ENCODE measurements around the gene KATNB1. TPM values are rescaled to one million over a fixed set of nuclear protein-coding genes. Genes with fewer than 3 reads are reported as not detected.

The KATNB1 gene
- total RNA-seq, 1 experiment from 2014 or later: 30.6 TPM

DNA sequence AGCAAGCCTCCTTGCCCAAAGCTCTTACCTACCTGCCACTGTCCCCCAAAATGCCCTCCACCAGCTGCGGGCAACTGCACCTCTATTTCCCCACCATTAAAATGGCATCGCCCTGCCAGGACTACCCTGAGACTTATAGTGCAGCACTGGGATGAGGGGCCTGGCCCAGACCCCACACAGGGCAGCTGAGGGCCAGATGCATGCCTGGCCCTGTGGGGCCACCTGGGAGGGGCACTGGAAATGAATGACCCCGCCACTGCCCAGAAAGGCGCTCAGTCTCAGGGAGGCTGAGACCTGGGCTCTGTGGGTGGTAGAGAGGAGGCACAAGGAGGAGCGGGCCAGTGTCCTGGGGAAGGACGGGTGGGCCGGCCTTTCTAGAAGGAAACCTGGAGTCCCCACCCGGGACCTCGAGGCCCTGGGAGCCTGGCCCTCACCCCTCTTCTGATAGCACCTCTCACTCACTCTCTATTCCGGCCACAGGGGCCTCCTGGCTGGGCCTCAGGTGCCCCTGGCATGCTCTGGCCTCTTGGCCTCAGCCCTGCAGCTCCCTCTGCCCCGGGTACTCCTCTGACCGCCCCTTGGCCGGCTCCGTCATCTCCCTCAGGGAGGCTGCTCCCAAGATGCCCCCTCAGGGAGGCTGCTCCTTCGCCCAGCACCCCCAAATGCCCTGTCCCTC, 26.9 kb downstream of the KATNB1 start:
- BruUV-seq (replicated peaks): no TSS peak
- POLR2A ChIA-PET: interaction anchor here (0.5 to 0.6 kb wide), 2 partner anchors 27 to 75 kb away, joined by 3 read pairs; partner anchors contain the start of gene KATNB1
- intact Hi-C loops (cut with micrococcal nuclease): no loop called here
- Mint-ChIP-seq H3K4me1 (ENCODE audit: insufficient read depth, unreplicated experiment) (peaks cover 10% of the 10 kb centered on the region), H3K9me3 (ENCODE audit: unreplicated experiment) (no peaks in the 10 kb centered on the region), H3K4me3 (ENCODE audit: unreplicated experiment) (no peak overlapping the region), H3K27ac (ENCODE audit: low read depth, unreplicated experiment) (no peak overlapping the region), H3K36me3 (ENCODE audit: insufficient read depth, unreplicated experiment) (peaks cover 13% of the 10 kb centered on the region), H3K27me3 (ENCODE audit: insufficient read depth, unreplicated experiment) (no peaks in the 10 kb centered on the region)
- DNase-seq (ENCODE audit: unreplicated experiment): no peak
- TF ChIP-seq, protein P1, sequence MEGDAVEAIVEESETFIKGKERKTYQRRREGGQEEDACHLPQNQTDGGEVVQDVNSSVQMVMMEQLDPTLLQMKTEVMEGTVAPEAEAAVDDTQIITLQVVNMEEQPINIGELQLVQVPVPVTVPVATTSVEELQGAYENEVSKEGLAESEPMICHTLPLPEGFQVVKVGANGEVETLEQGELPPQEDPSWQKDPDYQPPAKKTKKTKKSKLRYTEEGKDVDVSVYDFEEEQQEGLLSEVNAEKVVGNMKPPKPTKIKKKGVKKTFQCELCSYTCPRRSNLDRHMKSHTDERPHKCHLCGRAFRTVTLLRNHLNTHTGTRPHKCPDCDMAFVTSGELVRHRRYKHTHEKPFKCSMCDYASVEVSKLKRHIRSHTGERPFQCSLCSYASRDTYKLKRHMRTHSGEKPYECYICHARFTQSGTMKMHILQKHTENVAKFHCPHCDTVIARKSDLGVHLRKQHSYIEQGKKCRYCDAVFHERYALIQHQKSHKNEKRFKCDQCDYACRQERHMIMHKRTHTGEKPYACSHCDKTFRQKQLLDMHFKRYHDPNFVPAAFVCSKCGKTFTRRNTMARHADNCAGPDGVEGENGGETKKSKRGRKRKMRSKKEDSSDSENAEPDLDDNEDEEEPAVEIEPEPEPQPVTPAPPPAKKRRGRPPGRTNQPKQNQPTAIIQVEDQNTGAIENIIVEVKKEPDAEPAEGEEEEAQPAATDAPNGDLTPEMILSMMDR (IDR thresholded peaks at IDR 0.05; ENCODE audit: unreplicated experiment): no peak
- CTCF ChIA-PET: interaction anchor here (0.6 to 1.0 kb wide), 2 partner anchors 89 to 187 kb away, joined by 3 read pairs; no protein-coding TSS in a partner anchor

DNA sequence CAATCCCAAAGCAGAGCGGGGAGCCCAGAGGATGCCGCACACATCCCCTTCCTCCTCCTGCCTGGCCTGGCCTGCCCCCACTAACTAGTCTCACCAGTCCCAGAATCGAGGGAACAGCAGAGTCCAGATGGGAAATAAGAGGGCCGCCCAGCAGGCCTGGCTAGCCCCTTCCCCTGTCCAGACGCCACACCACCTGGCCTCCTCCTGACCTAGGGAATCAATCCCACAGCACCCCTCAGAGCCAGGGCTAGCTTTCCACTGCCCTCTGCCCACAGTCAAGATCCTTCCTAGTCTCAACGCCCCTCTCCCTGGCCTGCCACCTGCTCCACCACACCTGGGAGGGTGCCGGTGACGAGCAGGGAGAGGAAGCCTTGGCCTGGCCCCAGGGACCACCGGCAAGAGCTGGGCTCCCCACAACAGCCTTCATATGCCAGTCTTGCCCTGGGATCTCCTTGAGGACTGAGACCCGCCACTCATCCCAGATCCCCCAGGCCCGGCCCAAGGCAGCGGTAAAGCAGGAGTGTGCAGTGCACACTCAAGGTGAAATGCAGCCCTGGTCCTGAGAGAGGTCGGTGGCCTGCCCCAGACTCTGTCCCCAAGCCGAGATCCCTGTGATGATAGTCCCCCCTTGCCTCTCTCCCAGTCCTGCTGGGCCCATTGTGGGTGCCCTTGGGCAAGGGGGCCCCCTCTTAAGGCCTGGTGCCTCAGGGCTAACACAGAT, 27.9 kb downstream of the KATNB1 start:
- H3K36me3 Mint-ChIP-seq (ENCODE audit: insufficient read depth, unreplicated experiment): peaks cover 20% of the 10 kb centered on the region
- intact Hi-C loops (cut with micrococcal nuclease): no loop called here
- CTCF ChIA-PET: interaction anchor here (0.6 kb wide), 1 partner anchor 499 kb away, joined by 4 read pairs; no protein-coding TSS in a partner anchor
- DNase-seq (ENCODE audit: unreplicated experiment): no peak
- POLR2A ChIA-PET: interaction anchor here (0.5 kb wide), 1 partner anchor 74 kb away, joined by 3 read pairs; no protein-coding TSS in a partner anchor
- no peaks in the 10 kb centered on the region for H3K9me3 Mint-ChIP-seq (ENCODE audit: unreplicated experiment)
- BruUV-seq (replicated peaks): no TSS peak
- TF ChIP-seq, protein P1 (IDR thresholded peaks at IDR 0.05; ENCODE audit: unreplicated experiment): no peak
- H3K4me1 Mint-ChIP-seq (ENCODE audit: insufficient read depth, unreplicated experiment): peaks cover 10% of the 10 kb centered on the region
- H3K4me3 Mint-ChIP-seq (ENCODE audit: unreplicated experiment): no peak overlapping the region
- no peak overlapping the region for H3K27ac Mint-ChIP-seq (ENCODE audit: low read depth, unreplicated experiment)
- H3K27me3 Mint-ChIP-seq (ENCODE audit: insufficient read depth, unreplicated experiment): no peaks in the 10 kb centered on the region

DNA sequence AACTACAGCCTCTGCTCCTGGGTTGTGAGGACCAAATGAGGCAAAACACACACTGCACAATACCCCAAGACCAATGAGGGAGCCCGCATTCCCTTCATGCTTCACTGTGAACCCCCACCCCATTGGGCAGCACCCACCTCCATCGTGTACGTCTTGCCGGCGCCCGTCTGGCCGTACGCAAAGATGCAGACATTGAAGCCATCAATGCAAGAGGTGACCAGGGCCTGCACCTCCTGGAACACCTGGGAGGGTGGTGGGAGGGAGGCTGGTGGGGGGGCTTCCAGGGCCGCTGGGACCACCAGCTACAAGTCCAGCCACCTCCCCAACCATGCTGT, 28.4 kb downstream of the KATNB1 start:
- DNase-seq (ENCODE audit: unreplicated experiment): no peak
- Mint-ChIP-seq H3K4me3 (ENCODE audit: unreplicated experiment) (no peak overlapping the region), H3K9me3 (ENCODE audit: unreplicated experiment) (no peaks in the 10 kb centered on the region), H3K36me3 (ENCODE audit: insufficient read depth, unreplicated experiment) (peaks cover 25% of the 10 kb centered on the region), H3K4me1 (ENCODE audit: insufficient read depth, unreplicated experiment) (peaks cover 10% of the 10 kb centered on the region), H3K27ac (ENCODE audit: low read depth, unreplicated experiment) (no peak overlapping the region), H3K27me3 (ENCODE audit: insufficient read depth, unreplicated experiment) (no peaks in the 10 kb centered on the region)
- TF ChIP-seq, protein P1 (IDR thresholded peaks at IDR 0.05; ENCODE audit: unreplicated experiment): no peak
- no TSS peak for BruUV-seq (replicated peaks)
- POLR2A ChIA-PET: no interaction called here
- CTCF ChIA-PET: interaction anchor here (0.6 kb wide), 1 partner anchor 500 kb away, joined by 4 read pairs; no protein-coding TSS in a partner anchor
- intact Hi-C loops (cut with micrococcal nuclease): no loop called here

DNA sequence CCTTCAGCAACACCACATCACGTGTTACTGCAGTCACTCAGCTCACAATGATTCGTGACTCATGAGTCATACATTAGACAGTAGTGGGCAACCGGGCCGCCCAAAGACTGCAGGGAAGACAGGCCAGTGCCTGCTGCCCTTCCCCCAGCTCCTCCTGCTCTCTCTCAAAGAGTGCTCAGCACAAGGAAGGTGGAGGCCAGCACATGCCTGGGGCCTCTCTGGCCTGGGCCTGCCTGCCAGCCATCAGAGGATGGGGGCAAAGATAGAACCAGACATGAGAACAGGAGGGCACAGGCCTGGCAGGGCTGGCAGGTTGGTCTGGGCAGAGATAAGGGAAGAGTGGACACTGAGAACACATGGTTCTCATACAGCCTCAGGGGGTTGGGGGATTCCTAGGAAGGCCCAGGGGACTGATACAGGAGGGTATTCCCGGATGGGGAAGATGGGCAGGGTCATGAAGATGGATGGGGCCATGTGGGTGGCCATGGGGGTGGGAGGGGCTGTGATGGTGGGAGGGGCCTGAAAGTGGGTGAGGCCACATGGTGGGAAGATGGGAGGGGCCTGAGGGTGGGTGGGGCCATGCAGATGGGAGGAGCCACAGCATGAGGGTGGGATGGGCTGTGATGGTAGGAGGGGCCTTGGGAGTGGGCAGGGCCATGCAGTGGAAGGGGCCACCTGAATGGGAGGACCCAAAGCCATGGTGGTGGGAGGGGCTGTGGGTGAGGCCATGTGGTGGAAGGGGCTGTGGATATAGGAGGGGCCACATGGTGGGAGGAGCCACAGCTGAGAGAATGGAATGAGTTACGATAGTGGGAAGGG, 29.0 kb downstream of the KATNB1 start:
- no peaks in the 10 kb centered on the region for H3K9me3 Mint-ChIP-seq (ENCODE audit: unreplicated experiment)
- no TSS peak for BruUV-seq (replicated peaks)

More for the DNA sequence above, 29.0 kb downstream of the KATNB1 start:
- no peak overlapping the region for H3K4me3 Mint-ChIP-seq (ENCODE audit: unreplicated experiment)
- peaks cover 29% of the 10 kb centered on the region for H3K36me3 Mint-ChIP-seq (ENCODE audit: insufficient read depth, unreplicated experiment)
- TF ChIP-seq, protein P1 (IDR thresholded peaks at IDR 0.05; ENCODE audit: unreplicated experiment): no peak
- intact Hi-C loops (cut with micrococcal nuclease): no loop called here
- POLR2A ChIA-PET: no interaction called here
- H3K27ac Mint-ChIP-seq (ENCODE audit: low read depth, unreplicated experiment): no peak overlapping the region
- CTCF ChIA-PET: interaction anchor here (0.6 kb wide), 1 partner anchor 501 kb away, joined by 4 read pairs; no protein-coding TSS in a partner anchor
- no peaks in the 10 kb centered on the region for H3K27me3 Mint-ChIP-seq (ENCODE audit: insufficient read depth, unreplicated experiment)
- peaks cover 10% of the 10 kb centered on the region for H3K4me1 Mint-ChIP-seq (ENCODE audit: insufficient read depth, unreplicated experiment)
- DNase-seq (ENCODE audit: unreplicated experiment): peak; percentile 88

Measured in MCF 10A (cell line).